ENCODE results near the gene VPS25.

Gene VPS25

GRCh38 chr17:42744806-42745617 lies 28.2 kb upstream of the VPS25 start, which contains the start of gene EZH1 (continued):
- TF ChIP-seq, protein P1, sequence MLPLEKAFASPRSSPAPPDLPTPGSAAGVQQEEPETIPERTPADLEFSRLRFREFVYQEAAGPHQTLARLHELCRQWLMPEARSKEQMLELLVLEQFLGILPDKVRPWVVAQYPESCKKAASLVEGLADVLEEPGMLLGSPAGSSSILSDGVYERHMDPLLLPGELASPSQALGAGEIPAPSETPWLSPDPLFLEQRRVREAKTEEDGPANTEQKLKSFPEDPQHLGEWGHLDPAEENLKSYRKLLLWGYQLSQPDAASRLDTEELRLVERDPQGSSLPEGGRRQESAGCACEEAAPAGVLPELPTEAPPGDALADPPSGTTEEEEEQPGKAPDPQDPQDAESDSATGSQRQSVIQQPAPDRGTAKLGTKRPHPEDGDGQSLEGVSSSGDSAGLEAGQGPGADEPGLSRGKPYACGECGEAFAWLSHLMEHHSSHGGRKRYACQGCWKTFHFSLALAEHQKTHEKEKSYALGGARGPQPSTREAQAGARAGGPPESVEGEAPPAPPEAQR (tag by site-specific recombination; IDR thresholded peaks at IDR 0.05), result no peak
- TF ChIP-seq, protein P2, sequence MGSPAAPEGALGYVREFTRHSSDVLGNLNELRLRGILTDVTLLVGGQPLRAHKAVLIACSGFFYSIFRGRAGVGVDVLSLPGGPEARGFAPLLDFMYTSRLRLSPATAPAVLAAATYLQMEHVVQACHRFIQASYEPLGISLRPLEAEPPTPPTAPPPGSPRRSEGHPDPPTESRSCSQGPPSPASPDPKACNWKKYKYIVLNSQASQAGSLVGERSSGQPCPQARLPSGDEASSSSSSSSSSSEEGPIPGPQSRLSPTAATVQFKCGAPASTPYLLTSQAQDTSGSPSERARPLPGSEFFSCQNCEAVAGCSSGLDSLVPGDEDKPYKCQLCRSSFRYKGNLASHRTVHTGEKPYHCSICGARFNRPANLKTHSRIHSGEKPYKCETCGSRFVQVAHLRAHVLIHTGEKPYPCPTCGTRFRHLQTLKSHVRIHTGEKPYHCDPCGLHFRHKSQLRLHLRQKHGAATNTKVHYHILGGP (tag by site-specific recombination; IDR thresholded peaks at IDR 0.05), result no peak
- TF ChIP-seq SCRT2 (tag by site-specific recombination; IDR thresholded peaks at IDR 0.05), result no peak
- no peak for TF ChIP-seq MYNN (tag by site-specific recombination; IDR thresholded peaks at IDR 0.05; ENCODE audit: borderline replicate concordance)
- no peak for TF ChIP-seq ZNF248 (tag by site-specific recombination; IDR thresholded peaks at IDR 0.05)
- TF ChIP-seq ZNF311 (tag by site-specific recombination; IDR thresholded peaks at IDR 0.05; ENCODE audit: borderline replicate concordance), result no peak
- no peak for TF ChIP-seq ZNF791 (tag by site-specific recombination; IDR thresholded peaks at IDR 0.05)
- TF ChIP-seq ZNF571 (tag by site-specific recombination; IDR thresholded peaks at IDR 0.05), result no peak
- no peak for TF ChIP-seq ZNF837 (tag by site-specific recombination; IDR thresholded peaks at IDR 0.05)
- TF ChIP-seq ZNF157 (tag by site-specific recombination; IDR thresholded peaks at IDR 0.05), result no peak
- no peak for TF ChIP-seq ZNF768 (tag by site-specific recombination; IDR thresholded peaks at IDR 0.05)
- no peak for TF ChIP-seq ZNF132 (tag by site-specific recombination; IDR thresholded peaks at IDR 0.05; ENCODE audit: borderline replicate concordance)
- TF ChIP-seq KLF1 (tag by site-specific recombination; IDR thresholded peaks at IDR 0.05), result peak; percentile 70
- no peak for TF ChIP-seq ZNF521 (tag by site-specific recombination; IDR thresholded peaks at IDR 0.05)
- TF ChIP-seq ZNF133 (tag by site-specific recombination; IDR thresholded peaks at IDR 0.05), result no peak
- TF ChIP-seq ZNF692 (tag by site-specific recombination; IDR thresholded peaks at IDR 0.05), result peak; percentile 94
- TF ChIP-seq ZNF747 (tag by site-specific recombination; IDR thresholded peaks at IDR 0.05), result no peak
- no peak for TF ChIP-seq ZNF560 (tag by site-specific recombination; IDR thresholded peaks at IDR 0.05; ENCODE audit: borderline replicate concordance)
- no peak for TF ChIP-seq ZNF654 (tag by site-specific recombination; IDR thresholded peaks at IDR 0.05; ENCODE audit: low read depth)
- no peak for TF ChIP-seq TSHZ1 (tag by site-specific recombination; IDR thresholded peaks at IDR 0.05; ENCODE audit: borderline replicate concordance)
- TF ChIP-seq ZSCAN16 (tag by site-specific recombination; IDR thresholded peaks at IDR 0.05), result no peak
- TF ChIP-seq ZNF776 (tag by site-specific recombination; IDR thresholded peaks at IDR 0.05; ENCODE audit: borderline replicate concordance), result no peak
- TF ChIP-seq, protein P3, sequence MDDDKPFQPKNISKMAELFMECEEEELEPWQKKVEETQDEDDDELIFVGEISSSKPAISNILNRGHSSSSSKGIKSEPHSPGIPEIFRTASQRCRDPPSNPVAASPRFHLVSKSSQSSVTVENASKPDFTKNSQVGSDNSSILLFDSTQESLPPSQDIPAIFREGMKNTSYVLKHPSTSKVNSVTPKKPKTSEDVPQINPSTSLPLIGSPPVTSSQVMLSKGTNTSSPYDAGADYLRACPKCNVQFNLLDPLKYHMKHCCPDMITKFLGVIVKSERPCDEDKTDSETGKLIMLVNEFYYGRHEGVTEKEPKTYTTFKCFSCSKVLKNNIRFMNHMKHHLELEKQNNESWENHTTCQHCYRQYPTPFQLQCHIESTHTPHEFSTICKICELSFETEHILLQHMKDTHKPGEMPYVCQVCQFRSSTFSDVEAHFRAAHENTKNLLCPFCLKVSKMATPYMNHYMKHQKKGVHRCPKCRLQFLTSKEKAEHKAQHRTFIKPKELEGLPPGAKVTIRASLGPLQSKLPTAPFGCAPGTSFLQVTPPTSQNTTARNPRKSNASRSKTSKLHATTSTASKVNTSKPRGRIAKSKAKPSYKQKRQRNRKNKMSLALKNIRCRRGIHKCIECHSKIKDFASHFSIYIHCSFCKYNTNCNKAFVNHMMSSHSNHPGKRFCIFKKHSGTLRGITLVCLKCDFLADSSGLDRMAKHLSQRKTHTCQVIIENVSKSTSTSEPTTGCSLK (tag by site-specific recombination; IDR thresholded peaks at IDR 0.05), result no peak
- TF ChIP-seq ZNF596 (tag by site-specific recombination; IDR thresholded peaks at IDR 0.05), result no peak
- TF ChIP-seq ZFHX2 (tag by site-specific recombination; conservative IDR thresholded peaks at IDR 0.05), result peak; percentile 66
- peak; percentile 91 for TF ChIP-seq ZNF341 (tag by site-specific recombination; IDR thresholded peaks at IDR 0.05; ENCODE audit: low read depth)
- no peak for TF ChIP-seq ZBTB6 (tag by site-specific recombination; IDR thresholded peaks at IDR 0.05)
- TF ChIP-seq ZFP41 (tag by site-specific recombination; IDR thresholded peaks at IDR 0.05; ENCODE audit: borderline replicate concordance), result no peak
- peak; percentile 73 for TF ChIP-seq KLF9 (tag by site-specific recombination; IDR thresholded peaks at IDR 0.05; ENCODE audit: low read depth)
